G401 (cell line): ENCODE results near the gene ATP6V1G2. TPM values are rescaled to one million over a fixed set of nuclear protein-coding genes. Genes with fewer than 3 reads are reported as not detected.

Experiments used
- DNase-seq: peaks from one replicate; pipeline ENCODE4 v3.0.0-alpha.2; 2015; ENCODE audit warnings: low spot score
- in situ Hi-C: cut with HindIII; loops from 2 replicates; pipeline ENCODE4 v1.10.0; 2016; ENCODE audit warnings: low sequenced_read_pairs, mixed read lengths
- total RNA-seq: library from RNA; depleted of rRNA; stranded (reverse); fragments of >200 nt; shearing (Covaris generic); gene quantifications from 2 replicates; pipeline ENCODE4 v1.2.3, GENCODE V29; 2014

Gene ATP6V1G2
- total RNA-seq, 1 experiment from 2014 or later: 4.9 TPM

DNA sequence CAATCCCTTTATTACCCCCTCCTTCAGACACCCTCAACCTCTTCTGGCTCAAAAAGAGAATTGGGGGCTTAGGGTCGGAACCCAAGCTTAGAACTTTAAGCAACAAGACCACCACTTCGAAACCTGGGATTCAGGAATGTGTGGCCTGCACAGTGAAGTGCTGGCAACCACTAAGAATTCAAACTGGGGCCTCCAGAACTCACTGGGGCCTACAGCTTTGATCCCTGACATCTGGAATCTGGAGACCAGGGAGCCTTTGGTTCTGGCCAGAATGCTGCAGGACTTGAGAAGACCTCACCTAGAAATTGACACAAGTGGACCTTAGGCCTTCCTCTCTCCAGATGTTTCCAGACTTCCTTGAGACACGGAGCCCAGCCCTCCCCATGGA lies 31.2 kb upstream of the ATP6V1G2 start:
- no peak for DNase-seq

DNA sequence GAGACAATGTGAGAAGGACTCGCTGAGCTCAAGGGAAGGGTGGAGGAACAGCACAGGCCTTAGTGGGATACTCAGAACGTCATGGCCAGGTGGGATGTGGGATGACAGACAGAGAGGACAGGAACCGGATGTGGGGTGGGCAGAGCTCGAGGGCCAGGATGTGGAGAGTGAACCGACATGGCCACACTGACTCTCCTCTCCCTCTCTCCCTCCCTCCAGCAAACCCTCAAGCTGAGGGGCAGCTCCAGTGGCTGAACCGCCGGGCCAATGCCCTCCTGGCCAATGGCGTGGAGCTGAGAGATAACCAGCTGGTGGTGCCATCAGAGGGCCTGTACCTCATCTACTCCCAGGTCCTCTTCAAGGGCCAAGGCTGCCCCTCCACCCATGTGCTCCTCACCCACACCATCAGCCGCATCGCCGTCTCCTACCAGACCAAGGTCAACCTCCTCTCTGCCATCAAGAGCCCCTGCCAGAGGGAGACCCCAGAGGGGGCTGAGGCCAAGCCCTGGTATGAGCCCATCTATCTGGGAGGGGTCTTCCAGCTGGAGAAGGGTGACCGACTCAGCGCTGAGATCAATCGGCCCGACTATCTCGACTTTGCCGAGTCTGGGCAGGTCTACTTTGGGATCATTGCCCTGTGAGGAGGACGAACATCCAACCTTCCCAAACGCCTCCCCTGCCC lies 30.6 kb upstream of the ATP6V1G2 start:
- in situ Hi-C loops: no loop called here
- DNase-seq: no peak

More for the DNA sequence above, 31.2 kb upstream of the ATP6V1G2 start:
- in situ Hi-C loops: no loop called here

DNA sequence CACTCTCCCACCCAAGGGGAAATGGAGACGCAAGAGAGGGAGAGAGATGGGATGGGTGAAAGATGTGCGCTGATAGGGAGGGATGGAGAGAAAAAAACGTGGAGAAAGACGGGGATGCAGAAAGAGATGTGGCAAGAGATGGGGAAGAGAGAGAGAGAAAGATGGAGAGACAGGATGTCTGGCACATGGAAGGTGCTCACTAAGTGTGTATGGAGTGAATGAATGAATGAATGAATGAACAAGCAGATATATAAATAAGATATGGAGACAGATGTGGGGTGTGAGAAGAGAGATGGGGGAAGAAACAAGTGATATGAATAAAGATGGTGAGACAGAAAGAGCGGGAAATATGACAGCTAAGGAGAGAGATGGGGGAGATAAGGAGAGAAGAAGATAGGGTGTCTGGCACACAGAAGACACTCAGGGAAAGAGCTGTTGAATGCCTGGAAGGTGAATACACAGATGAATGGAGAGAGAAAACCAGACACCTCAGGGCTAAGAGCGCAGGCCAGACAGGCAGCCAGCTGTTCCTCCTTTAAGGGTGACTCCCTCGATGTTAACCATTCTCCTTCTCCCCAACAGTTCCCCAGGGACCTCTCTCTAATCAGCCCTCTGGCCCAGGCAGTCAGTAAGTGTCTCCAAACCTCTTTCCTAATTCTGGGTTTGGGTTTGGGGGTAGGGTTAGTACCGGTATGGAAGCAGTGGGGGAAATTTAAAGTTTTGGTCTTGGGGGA lies 29.7 kb upstream of the ATP6V1G2 start:
- in situ Hi-C loops: no loop called here
- no peak for DNase-seq

DNA sequence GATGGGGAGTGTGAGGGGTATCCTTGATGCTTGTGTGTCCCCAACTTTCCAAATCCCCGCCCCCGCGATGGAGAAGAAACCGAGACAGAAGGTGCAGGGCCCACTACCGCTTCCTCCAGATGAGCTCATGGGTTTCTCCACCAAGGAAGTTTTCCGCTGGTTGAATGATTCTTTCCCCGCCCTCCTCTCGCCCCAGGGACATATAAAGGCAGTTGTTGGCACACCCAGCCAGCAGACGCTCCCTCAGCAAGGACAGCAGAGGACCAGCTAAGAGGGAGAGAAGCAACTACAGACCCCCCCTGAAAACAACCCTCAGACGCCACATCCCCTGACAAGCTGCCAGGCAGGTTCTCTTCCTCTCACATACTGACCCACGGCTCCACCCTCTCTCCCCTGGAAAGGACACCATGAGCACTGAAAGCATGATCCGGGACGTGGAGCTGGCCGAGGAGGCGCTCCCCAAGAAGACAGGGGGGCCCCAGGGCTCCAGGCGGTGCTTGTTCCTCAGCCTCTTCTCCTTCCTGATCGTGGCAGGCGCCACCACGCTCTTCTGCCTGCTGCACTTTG lies 29.0 kb upstream of the ATP6V1G2 start, which contains the start of gene TNF:
Gene TNF, plus strand, starts transcription at position 231 of the 567 bp plus-strand sequence. Its CDS starts 177 bp downstream, at position 408.
- in situ Hi-C loops: no loop called here
- no peak for DNase-seq

DNA sequence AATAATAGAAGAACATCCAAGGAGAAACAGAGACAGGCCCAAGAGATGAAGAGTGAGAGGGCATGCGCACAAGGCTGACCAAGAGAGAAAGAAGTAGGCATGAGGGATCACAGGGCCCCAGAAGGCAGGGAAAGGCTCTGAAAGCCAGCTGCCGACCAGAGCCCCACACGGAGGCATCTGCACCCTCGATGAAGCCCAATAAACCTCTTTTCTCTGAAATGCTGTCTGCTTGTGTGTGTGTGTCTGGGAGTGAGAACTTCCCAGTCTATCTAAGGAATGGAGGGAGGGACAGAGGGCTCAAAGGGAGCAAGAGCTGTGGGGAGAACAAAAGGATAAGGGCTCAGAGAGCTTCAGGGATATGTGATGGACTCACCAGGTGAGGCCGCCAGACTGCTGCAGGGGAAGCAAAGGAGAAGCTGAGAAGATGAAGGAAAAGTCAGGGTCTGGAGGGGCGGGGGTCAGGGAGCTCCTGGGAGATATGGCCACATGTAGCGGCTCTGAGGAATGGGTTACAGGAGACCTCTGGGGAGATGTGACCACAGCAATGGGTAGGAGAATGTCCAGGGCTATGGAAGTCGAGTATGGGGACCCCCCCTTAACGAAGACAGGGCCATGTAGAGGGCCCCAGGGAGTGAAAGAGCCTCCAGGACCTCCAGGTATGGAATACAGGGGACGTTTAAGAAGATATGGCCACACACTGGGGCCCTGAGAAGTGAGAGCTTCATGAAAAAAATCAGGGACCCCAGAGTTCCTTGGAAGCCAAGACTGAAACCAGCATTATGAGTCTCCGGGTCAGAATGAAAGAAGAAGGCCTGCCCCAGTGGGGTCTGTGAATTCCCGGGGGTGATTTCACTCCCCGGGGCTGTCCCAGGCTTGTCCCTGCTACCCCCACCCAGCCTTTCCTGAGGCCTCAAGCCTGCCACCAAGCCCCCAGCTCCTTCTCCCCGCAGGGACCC lies 28.0 kb upstream of the ATP6V1G2 start:
- DNase-seq: no peak
- in situ Hi-C loops: no loop called here

DNA sequence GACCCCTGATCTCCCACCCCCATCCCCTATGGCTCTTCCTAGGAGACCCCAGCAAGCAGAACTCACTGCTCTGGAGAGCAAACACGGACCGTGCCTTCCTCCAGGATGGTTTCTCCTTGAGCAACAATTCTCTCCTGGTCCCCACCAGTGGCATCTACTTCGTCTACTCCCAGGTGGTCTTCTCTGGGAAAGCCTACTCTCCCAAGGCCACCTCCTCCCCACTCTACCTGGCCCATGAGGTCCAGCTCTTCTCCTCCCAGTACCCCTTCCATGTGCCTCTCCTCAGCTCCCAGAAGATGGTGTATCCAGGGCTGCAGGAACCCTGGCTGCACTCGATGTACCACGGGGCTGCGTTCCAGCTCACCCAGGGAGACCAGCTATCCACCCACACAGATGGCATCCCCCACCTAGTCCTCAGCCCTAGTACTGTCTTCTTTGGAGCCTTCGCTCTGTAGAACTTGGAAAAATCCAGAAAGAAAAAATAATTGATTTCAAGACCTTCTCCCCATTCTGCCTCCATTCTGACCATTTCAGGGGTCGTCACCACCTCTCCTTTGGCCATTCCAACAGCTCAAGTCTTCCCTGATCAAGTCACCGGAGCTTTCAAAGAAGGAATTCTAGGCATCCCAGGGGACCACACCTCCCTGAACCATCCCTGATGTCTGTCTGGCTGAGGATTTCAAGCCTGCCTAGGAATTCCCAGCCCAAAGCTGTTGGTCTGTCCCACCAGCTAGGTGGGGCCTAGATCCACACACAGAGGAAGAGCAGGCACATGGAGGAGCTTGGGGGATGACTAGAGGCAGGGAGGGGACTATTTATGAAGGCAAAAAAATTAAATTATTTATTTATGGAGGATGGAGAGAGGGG lies 27.1 kb upstream of the ATP6V1G2 start:
- in situ Hi-C loops: no loop called here
- DNase-seq: no peak

DNA sequence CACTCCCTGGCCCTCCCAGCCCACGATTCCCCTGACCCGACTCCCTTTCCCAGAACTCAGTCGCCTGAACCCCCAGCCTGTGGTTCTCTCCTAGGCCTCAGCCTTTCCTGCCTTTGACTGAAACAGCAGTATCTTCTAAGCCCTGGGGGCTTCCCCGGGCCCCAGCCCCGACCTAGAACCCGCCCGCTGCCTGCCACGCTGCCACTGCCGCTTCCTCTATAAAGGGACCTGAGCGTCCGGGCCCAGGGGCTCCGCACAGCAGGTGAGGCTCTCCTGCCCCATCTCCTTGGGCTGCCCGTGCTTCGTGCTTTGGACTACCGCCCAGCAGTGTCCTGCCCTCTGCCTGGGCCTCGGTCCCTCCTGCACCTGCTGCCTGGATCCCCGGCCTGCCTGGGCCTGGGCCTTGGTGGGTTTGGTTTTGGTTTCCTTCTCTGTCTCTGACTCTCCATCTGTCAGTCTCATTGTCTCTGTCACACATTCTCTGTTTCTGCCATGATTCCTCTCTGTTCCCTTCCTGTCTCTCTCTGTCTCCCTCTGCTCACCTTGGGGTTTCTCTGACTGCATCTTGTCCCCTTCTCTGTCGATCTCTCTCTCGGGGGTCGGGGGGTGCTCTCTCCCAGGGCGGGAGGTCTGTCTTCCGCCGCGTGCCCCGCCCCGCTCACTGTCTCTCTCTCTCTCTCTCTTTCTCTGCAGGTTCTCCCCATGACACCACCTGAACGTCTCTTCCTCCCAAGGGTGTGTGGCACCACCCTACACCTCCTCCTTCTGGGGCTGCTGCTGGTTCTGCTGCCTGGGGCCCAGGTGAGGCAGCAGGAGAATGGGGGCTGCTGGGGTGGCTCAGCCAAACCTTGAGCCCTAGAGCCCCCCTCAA lies 25.9 kb upstream of the ATP6V1G2 start, which contains the start of gene LTA:
Gene LTA, plus strand, starts transcription at position 249 of the 871 bp plus-strand sequence. Its CDS starts 454 bp downstream, at position 703.
- in situ Hi-C loops: no loop called here
- no peak for DNase-seq

DNA sequence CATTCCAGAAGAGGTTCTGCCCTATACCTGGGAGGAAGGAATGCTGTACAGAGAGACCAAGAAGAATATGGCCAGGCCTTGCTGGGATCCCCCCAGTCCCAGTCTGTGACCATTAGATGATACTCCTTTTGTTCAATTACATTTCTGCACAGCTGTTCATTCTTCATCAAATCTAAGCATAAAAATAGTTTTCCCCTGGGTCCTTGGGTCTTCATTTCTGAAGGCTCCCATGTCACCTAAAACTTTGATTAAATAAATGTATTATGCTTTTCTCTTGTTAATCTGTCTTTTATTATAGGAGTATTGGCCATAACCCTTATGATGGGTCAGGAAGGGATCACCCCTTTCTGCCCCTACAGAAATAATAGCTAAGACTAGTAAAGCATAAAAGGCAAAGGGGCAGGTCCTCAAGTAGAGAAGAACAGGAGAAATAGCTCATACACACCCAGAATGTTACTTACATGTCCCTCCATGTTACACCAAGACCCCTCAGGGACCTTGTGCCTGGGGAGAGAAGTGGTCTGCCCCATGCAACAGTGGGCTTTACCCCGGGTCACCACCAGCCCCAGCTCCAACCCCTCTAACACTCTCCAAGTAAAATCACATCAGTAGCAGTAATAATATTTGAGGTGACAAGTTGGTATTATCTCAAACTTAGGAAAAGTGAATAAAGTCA lies 23.6 kb upstream of the ATP6V1G2 start:
- DNase-seq: no peak
- in situ Hi-C loops: no loop called here

DNA sequence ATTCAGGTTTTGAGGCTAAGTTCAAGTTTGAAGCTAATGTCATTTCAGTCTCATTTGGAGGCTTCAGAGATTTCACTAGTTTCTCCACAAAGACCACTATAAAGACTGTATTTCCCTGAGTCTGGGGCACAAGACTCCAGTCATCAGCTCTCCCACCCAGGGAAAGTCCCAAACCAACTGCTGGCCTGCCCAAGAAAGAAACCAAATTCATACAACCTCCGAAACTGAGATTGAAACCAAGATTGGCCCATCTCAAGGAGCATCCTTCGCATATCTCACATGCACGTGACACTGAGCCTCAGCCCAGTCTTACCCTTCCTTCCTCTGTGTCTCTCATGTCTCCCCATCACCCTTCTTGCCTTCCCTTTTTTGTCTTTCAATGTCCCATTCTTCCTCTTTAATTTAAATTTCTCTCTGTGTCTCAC lies 22.1 kb upstream of the ATP6V1G2 start:
- DNase-seq: no peak
- in situ Hi-C loops: no loop called here

DNA sequence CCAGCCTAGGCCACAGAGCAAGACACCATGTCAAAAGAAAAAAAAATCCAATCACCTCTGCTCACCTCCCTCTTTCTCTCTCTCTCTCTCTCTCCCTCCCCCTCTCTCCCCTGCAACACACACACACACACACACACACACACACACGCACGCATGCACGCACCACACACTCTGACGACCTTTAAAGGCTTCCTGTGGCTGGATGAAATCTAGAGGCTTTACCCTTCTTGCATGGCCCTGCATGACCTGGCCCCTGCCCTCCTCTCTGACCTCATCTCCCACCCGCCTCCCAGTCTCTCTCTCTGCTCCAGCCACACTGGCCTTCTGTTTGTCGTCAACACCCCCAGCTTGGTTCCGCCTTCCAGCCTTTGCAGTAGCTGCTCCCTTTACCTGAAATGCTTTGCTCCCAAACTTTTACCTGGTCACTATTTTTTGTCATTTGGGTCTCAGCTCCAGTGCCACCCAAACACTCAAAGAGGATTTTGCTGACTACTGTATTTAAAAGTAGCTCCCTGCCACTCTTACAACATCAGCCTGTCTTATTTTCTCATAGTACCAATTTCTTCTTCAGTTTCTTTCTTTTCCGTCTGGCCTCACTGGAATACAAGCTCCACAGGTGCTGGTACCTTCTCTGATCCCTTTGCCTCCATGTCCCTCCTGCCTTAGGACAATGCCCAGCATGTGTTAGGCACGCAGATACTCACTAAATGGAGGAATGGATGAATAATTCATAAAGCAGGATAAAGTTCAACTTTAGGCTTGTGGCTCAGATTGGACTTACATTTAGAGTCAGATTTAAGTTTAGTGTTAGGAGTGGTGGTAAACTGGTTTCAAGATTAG lies 21.3 kb upstream of the ATP6V1G2 start:
- no peak for DNase-seq
- in situ Hi-C loops: no loop called here

DNA sequence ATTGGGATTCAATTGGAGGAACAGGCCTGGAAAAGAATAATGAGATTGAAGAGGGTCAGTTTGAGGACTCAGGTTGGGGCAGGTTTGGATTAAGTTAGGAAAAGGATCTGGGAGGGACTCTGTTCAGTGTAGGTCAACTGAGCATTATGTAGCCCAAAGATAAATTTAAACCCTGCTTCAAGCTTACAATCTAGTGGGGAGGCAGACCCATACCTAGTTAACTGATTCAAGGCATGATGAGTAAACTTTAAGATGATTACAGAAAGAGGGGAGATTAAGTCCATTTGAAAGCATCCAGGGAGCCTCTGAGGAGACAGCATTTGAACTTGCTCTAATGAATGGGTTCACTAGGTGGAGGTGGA lies 14.3 kb upstream of the ATP6V1G2 start:
- in situ Hi-C loops: no loop called here
- DNase-seq: no peak

DNA sequence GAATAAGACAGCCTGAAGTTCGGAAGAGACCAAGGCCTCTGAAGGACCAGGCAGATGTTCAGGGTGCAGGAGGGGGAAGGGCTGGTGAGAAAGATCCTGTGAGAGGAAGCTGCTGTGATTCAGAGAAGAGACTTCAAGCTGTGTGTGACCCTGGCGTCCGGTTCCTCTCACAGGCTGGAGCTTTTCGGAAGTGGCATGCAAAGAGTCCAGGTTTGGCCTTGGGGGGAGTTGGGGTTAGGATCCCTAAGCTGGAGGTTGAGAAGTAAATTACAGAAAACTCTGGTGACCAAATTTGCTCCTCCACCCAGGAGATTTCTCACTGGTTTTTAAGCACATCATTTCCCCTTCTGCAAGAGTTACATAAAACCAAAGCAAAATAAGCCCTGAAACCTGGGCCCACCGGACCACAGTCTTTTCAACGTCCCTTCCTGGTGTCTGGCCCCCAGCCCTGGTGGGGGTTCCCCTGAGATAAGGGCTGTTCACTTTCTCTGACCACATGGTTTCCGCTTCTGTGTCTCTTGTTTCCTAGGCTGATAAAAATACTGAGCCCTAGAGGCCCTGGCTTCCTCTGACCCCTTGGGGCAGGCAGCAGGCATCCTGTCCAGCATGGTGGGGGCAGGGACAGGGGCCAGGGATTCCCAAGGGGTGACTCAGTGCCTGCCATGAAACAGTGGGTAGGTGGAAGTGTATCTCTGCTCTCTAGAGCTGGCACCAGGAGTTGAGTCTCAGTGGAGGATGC lies 13.7 kb upstream of the ATP6V1G2 start:
- in situ Hi-C loops: no loop called here
- no peak for DNase-seq

DNA sequence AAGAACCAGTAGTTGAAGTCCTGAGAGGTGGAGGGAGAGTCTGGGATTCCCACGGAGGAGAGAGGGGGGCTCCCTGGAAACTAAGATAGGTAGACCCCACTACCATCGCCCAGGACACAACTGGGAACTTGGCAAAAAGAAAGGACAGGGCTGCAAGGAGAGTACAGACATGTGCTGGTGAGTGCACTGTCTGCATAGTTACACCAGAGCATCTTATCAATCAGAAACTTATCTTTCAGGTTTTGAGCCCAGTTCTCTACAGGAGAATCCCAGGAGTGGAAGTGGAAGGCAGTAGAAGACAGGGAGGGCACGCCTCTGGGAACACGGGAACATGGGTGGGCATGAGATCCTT lies 13.2 kb upstream of the ATP6V1G2 start:
- no peak for DNase-seq
- in situ Hi-C loops: no loop called here

DNA sequence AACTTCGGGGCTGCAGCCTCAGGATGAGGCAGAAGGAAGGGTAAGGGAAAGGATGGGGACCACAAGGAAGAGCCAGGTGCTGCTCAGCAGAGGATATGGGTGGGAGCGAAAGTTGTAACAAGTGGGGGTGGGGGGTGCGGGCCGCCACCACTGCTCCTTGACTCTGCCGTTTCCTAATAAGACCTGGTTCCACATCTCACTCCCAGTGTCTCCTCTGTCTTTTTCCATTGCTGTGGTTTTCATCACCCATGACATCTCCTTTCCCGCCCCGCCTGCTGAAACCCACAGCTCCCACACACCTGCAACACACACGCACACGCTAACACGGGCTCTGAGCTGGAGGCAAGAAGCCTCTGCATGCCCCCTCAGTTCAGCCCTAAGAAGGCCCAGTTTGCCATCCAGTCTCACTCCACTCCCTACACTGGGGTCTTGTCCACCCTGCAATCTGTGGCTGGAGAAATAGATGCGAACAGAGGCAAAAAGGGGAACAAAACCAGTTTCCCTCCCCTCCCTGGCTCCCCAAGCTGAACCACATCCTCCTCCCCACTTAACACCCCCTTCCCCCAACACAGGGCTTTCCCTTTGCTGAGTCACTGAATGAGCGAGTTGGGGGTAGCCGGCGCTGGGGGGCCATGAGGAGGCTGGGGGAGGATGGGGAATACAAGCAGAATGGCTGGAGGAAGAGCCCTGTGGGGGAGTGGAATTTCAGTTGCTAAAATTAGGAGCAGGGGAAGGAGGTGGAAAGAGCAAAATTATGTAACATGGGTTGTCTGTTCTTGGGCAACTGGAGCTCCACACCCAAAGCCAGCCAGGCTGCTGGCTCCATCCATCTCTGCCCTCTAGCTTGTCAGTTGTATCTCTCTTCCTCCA lies 12.5 kb upstream of the ATP6V1G2 start:
- in situ Hi-C loops: no loop called here

DNA sequence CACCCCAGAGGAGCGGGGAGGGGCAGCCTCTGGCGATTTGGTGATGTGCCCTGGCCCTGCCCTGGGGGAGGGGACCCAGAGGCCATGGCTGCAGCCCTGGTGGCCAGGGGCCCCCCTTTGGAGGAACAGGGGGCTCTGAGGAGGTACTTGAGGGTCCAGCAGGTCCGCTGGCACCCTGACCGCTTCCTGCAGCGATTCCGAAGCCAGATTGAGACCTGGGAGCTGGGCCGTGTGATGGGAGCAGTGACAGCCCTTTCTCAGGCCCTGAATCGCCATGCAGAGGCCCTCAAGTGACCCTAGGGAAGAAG lies 11.9 kb upstream of the ATP6V1G2 start:
- in situ Hi-C loops: no loop called here
- no peak for DNase-seq

More for the DNA sequence above, 12.5 kb upstream of the ATP6V1G2 start:
- DNase-seq: no peak
